Transverse colon (tissue), 4 donors: ENCODE results near the gene PLB1. TPM values are rescaled to one million over a fixed set of nuclear protein-coding genes. Genes with fewer than 3 reads are reported as not detected.

Experiments
- DNase-seq: peaks from one replicate; pipeline ENCODE4 v3.0.0-alpha.2; 2019
- H3K27ac ChIP-seq, 4 donors: fragments of 200-600 bp; sonication (generic); 2 replicates each; pipeline ENCODE4 v1.5.1; 2016 to 2018; ENCODE audit warnings: inconsistent platforms in 4 of 4
- H3K27me3 ChIP-seq: fragments of 200-600 bp; sonication (generic); 2 replicates; pipeline ENCODE4 v1.5.1; 2017; ENCODE audit warnings: inconsistent platforms
- H3K36me3 ChIP-seq, 4 donors: fragments of 200-600 bp; sonication (generic); 2 replicates each; pipeline ENCODE4 v1.5.1; 2017 to 2019; ENCODE audit warnings: inconsistent platforms in 4 of 4
- H3K4me1 ChIP-seq, 4 donors: fragments of 200-600 bp; sonication (generic); 2 replicates each; pipeline ENCODE4 v1.5.1; 2017 to 2020; ENCODE audit warnings: inconsistent platforms in 4 of 4
- H3K4me3 ChIP-seq, 4 donors: fragments of 200-600 bp; sonication (generic); 1 replicate in 1 of 4; 2 replicates in 3 of 4; pipeline versions ENCODE4 v1.5.1 to v1.6.1; 2017 to 2019; ENCODE audit warnings: inconsistent platforms in 4 of 4
- H3K9me3 ChIP-seq, 2 donors: fragments of 200-600 bp; sonication (generic); 2 replicates each; pipeline ENCODE4 v1.5.1; 2017 to 2019; ENCODE audit warnings: inconsistent platforms in 2 of 2
- EP300 ChIP-seq: sonication (generic); formaldehyde crosslinking; IDR thresholded peaks from one replicate; pipeline ENCODE4 v1.6.1; 2017; ENCODE audit warnings: antibody characterized with exemption, low read depth
- POLR2A ChIP-seq: fragments of 450-650 bp; IDR thresholded peaks from one replicate; pipeline ENCODE4 v1.6.1; 2016; ENCODE audit warnings: antibody characterized with exemption, mild to moderate bottlenecking, moderate library complexity
- POLR2AphosphoS5 ChIP-seq, 3 donors: sonication (generic); formaldehyde crosslinking; IDR thresholded peaks; one replicate each; pipeline ENCODE4 v1.6.1; 2016; ENCODE audit warnings: antibody characterized with exemption in 3 of 3
- WGBS, 2 donors: methylation state at CpG; one replicate each; pipeline ENCODE4 v1.1.5; 2018; ENCODE audit warnings: low coverage in 1 of 2; 5-methylcytosine and 5-hydroxymethylcytosine counted together
- in situ Hi-C, 4 donors: fragments of 200-750 bp; cut with MboI; loops; one replicate each; pipeline versions ENCODE4 v1.15.0 to v1.15.1; 2017; ENCODE audit warnings: low sequenced_read_pairs in 3 of 4, low pct_ligation_motif_present in 1 of 4, low pct_unique_long_range_greater_than_20kb in 1 of 4
- intact Hi-C: fragments of 100-400 bp; cut with DNase I; formaldehyde crosslinking; loops from one replicate; pipeline ENCODE4 v1.15.1; 2023; ENCODE audit warnings: low total_unique reads
- total RNA-seq, 4 donors: library from RNA; depleted of rRNA; stranded (reverse); fragments of >200 nt; gene quantifications; one replicate each; pipeline ENCODE4 v1.1.0, GENCODE V29; 2016
- TF ChIP-seq, protein P1 (sequence below), 5 experiments: fragments of 200-600 bp in 3 of 5; fragments of 450-650 bp in 2 of 5; sonication (generic) in 3 of 5; IDR thresholded peaks; 1 replicate in 2 of 5; 2 replicates in 3 of 5; pipeline ENCODE4 v1.5.1; 2016 to 2017; ENCODE audit warnings: antibody characterized with exemption in 5 of 5, inconsistent platforms in 3 of 5, mild to moderate bottlenecking in 2 of 5, moderate library complexity in 1 of 5

Gene PLB1
- total RNA-seq, 4 donors from 2014 or later: 0.20 to 4.2 (median 1.8) TPM

DNA sequence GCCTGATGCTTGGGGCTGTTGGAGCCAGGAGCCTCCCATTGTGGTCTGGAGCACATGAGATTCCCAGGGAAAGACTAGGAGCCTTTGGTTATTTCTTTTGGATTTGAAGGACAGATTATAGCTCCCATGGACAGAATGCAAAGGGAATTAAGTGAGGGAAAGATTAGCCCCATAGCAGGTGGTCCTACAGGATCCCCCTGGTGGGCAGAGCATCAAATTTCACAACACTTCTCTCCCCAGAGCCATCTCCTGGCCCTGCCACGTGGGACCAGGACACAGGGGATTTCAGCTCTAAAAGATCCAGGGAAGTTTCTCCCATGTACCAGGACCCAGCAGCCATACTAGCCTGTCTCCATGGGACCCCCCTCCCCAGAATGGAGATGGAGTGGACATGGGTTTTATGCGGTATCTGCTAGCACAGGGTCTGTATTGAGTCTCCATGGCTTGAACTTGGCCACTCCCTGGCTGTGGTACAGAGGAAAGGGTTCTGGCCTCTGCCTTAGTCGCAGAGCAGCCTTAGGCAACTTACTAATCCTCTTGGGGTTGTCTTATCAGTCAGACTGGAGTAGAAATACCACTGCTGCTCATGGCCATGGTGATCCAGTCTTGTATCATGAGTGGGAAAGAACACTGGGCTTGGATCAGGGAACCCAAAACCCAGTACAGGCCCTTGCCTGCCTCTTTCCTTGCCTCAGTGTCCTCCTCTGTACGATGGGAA is 6.8 kb upstream of the PLB1 start:
- H3K27me3 ChIP-seq: no peaks in the 10 kb centered on the region
- 73% methylated on average over 4 of the region's 4 CpGs; no CpG with 5 or more reads in 1 of the 2 donors for WGBS, 2 donors
- no peak overlapping the region for H3K27ac ChIP-seq
- no peaks in the 10 kb centered on the region for H3K9me3 ChIP-seq
- H3K4me1 ChIP-seq: peaks cover 0 to 14% (median 4%) of the 10 kb centered on the region in 4 donors
- no peak for TF ChIP-seq POLR2A
- no peak for TF ChIP-seq EP300
- TF ChIP-seq POLR2AphosphoS5 (IDR thresholded peaks at IDR 0.05): no peak
- TF ChIP-seq, protein P1, sequence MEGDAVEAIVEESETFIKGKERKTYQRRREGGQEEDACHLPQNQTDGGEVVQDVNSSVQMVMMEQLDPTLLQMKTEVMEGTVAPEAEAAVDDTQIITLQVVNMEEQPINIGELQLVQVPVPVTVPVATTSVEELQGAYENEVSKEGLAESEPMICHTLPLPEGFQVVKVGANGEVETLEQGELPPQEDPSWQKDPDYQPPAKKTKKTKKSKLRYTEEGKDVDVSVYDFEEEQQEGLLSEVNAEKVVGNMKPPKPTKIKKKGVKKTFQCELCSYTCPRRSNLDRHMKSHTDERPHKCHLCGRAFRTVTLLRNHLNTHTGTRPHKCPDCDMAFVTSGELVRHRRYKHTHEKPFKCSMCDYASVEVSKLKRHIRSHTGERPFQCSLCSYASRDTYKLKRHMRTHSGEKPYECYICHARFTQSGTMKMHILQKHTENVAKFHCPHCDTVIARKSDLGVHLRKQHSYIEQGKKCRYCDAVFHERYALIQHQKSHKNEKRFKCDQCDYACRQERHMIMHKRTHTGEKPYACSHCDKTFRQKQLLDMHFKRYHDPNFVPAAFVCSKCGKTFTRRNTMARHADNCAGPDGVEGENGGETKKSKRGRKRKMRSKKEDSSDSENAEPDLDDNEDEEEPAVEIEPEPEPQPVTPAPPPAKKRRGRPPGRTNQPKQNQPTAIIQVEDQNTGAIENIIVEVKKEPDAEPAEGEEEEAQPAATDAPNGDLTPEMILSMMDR (IDR thresholded peaks at IDR 0.05): no peak
- no peaks in the 10 kb centered on the region for H3K36me3 ChIP-seq
- no peak overlapping the region for H3K4me3 ChIP-seq
- intact Hi-C loops: no loop called here
- in situ Hi-C loops: no loop called here
- no peak for DNase-seq

DNA sequence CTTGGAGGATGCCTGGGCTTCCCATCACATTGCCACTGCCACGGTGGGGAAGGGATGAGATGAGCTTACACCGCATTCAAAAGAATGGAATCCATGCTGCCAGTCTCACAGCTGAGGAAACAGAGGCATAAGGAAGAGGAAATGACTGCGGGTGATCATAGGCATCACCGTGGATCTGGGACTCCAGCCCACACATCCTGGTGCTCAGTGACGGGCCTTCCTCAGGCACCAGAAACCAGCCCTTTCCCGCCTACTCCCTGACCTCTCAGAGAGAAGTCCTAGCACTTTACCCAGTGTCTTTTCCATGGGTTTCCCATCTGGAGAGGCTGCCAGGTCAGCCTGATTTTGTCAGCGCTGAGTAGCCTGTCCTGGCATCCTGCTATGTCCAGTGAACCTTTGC is 5.3 kb upstream of the PLB1 start:
- DNase-seq: no peak
- no peak overlapping the region for H3K4me3 ChIP-seq
- H3K9me3 ChIP-seq: no peaks in the 10 kb centered on the region
- no peaks in the 10 kb centered on the region for H3K36me3 ChIP-seq
- H3K27ac ChIP-seq: no peak overlapping the region
- intact Hi-C loops (no loop called here), in situ Hi-C loops (no loop called here)
- TF ChIP-seq POLR2AphosphoS5 (IDR thresholded peaks at IDR 0.05): no peak
- no peak for TF ChIP-seq EP300
- no peak for TF ChIP-seq POLR2A
- TF ChIP-seq, protein P1 (IDR thresholded peaks at IDR 0.05): no peak
- H3K27me3 ChIP-seq: no peaks in the 10 kb centered on the region
- 85% methylated on average over 7 of the region's 7 CpGs; no CpG with 5 or more reads in 1 of the 2 donors for WGBS, 2 donors
- peaks cover 0 to 14% (median 4%) of the 10 kb centered on the region in 4 donors for H3K4me1 ChIP-seq

- DNase-seq: peak; percentile 28
- Histone ChIP-seq H3K4me3 (no peak overlapping the region), H3K27me3 (no peaks in the 10 kb centered on the region), H3K36me3 (no peaks in the 10 kb centered on the region), H3K4me1 (peaks cover 0 to 14% (median 4%) of the 10 kb centered on the region in 4 donors), H3K27ac (peak overlapping the region in 1 of 4 donors; percentile 39), H3K9me3 (no peaks in the 10 kb centered on the region)
- in situ Hi-C loops (no loop called here), intact Hi-C loops (no loop called here)
- 22% methylated on average over 1 of the region's 1 CpG; no CpG with 5 or more reads in 1 of the 2 donors for WGBS, 2 donors
- TF ChIP-seq POLR2AphosphoS5 (IDR thresholded peaks at IDR 0.05) (no peak), POLR2A (no peak), EP300 (no peak)
- TF ChIP-seq, protein P1 (IDR thresholded peaks at IDR 0.05): no peak
Measured at GRCh38 chr2:28492282-28492681, 3.6 kb upstream of the PLB1 start.

GRCh38 chr2:28493636-28494035 is 2.2 kb upstream of the PLB1 start:
- Histone ChIP-seq H3K27me3 (no peaks in the 10 kb centered on the region), H3K36me3 (no peaks in the 10 kb centered on the region), H3K27ac (no peak overlapping the region), H3K9me3 (no peaks in the 10 kb centered on the region), H3K4me3 (no peak overlapping the region), H3K4me1 (peaks cover 0 to 14% (median 4%) of the 10 kb centered on the region in 4 donors)
- no peak for DNase-seq
- WGBS, 2 donors: 92% methylated on average over 6 of the region's 6 CpGs; no CpG with 5 or more reads in 1 of the 2 donors
- in situ Hi-C loops: no loop called here
- intact Hi-C loops: no loop called here
- TF ChIP-seq EP300 (no peak), POLR2A (no peak), POLR2AphosphoS5 (IDR thresholded peaks at IDR 0.05) (no peak)
- TF ChIP-seq, protein P1 (IDR thresholded peaks at IDR 0.05): no peak
